AG09309 (cell line): ENCODE data around the gene OR1A1.

Experiments
- DNase-seq: peaks from one replicate; pipeline ENCODE4 v3.0.0-alpha.2; 2010; ENCODE audit warnings: low read depth
- H3K4me3 ChIP-seq: 2 replicates; pipeline ENCODE4 v1.5.1; 2011; ENCODE audit warnings: mild to moderate bottlenecking, low read depth, low read length, moderate library complexity; ENCODE audit not compliant: control insufficient read depth
- TF ChIP-seq, protein P1 (sequence below): IDR thresholded peaks from 2 replicates; pipeline ENCODE4 v1.5.1; 2011; ENCODE audit warnings: mild to moderate bottlenecking, low read depth, low read length, inconsistent platforms; ENCODE audit not compliant: insufficient read depth, control insufficient read depth; ENCODE audit errors: missing control alignments

Gene OR1A1, protein sequence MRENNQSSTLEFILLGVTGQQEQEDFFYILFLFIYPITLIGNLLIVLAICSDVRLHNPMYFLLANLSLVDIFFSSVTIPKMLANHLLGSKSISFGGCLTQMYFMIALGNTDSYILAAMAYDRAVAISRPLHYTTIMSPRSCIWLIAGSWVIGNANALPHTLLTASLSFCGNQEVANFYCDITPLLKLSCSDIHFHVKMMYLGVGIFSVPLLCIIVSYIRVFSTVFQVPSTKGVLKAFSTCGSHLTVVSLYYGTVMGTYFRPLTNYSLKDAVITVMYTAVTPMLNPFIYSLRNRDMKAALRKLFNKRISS

DNA sequence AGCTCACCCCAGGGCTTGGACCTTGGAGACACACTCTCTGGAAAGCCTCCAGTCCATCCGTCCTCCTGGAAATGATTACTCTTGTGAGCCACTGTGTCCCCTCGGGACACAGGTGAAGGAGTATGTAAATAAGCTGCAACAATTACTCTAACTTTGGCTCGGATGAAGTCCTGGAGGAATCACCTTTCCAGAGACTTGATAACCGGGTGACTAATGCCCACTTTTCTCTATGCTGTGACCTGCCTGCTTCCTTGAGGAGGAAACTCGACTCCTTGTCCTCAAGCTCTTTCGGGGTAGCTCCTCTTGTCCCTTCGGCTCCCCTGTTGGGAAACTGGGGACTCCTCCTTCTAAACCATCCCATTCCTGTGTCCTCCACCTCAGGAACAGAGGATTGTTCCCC lies at the start of gene OR1A1:
TSS of gene OR1A1 (plus strand) at position 301 of the 400 bp plus-strand sequence. CDS start 7,954 bp downstream, outside the sequence.
- TF ChIP-seq, protein P1, sequence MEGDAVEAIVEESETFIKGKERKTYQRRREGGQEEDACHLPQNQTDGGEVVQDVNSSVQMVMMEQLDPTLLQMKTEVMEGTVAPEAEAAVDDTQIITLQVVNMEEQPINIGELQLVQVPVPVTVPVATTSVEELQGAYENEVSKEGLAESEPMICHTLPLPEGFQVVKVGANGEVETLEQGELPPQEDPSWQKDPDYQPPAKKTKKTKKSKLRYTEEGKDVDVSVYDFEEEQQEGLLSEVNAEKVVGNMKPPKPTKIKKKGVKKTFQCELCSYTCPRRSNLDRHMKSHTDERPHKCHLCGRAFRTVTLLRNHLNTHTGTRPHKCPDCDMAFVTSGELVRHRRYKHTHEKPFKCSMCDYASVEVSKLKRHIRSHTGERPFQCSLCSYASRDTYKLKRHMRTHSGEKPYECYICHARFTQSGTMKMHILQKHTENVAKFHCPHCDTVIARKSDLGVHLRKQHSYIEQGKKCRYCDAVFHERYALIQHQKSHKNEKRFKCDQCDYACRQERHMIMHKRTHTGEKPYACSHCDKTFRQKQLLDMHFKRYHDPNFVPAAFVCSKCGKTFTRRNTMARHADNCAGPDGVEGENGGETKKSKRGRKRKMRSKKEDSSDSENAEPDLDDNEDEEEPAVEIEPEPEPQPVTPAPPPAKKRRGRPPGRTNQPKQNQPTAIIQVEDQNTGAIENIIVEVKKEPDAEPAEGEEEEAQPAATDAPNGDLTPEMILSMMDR = no peak
- no peak for DNase-seq
- H3K4me3 ChIP-seq = no peak within 1 kb of the TSS

DNA sequence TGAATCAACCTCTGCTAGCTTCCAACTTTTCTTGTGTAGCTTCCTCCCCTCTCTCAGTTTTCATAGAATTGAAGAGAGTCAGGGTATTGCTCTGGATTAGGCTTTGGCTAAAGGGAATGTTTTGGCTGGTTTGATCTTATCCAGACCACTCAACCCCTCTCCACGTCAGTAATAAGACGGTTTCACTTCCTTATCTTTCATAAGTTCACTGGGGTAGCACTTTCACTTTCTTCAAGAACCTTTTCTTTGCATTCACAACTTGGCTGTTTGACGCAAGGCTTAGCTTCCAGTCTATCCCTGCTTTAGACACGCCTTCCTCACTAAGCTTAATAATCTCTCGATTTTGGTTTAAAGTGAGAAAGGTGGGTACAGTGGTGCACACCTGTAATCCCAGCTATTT lies 39.9 kb upstream of the OR1A1 start:
- H3K4me3 ChIP-seq = no peak overlapping the region
- DNase-seq = no peak
- TF ChIP-seq, protein P1 = no peak

DNA sequence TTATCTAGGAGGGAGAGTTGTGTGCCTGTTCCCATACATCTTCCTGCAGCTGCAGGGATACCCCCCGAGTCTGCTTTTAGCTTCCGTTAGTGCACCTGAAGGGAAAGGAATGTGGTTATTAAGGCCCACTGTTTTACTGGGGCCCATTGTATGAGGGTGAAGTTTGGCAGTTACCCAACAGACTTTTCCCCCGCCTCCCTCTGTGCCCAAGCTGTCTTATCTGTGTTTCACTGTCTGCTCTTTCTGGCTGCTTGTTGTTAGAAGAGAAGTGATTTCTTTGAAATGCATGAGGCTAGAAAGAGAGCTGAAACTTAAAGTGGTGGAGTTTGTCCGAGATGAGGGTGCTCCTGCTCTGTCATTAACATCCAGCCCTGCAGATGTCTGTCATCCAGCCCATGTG lies 17.5 kb upstream of the OR1A1 start:
- TF ChIP-seq, protein P1 = no peak
- DNase-seq = no peak
- no peak overlapping the region for H3K4me3 ChIP-seq

DNA sequence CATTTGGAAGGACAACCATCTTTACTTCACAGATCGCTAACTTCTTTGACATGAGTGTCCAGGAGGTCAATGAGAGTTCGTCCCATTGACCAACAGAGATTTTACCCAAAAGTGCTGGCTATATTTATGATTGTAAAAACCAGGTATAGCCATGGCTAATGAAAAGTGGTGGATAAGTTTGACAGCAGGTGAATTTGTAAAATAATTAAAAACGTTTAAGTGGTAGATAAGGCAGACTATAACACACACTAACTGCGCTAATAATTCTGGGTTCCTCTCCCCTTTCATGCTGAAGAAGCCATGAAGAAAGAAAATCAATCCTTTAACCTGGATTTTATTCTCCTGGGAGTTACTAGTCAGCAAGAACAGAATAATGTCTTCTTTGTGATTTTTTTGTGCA lies 10.2 kb upstream of the OR1A1 start, which contains the start of gene OR1A2:
TSS of gene OR1A2 (plus strand) at position 301 of the 400 bp plus-strand sequence. CDS start at position 301, 0 bp downstream.
- TF ChIP-seq, protein P1 = no peak
- no peak for DNase-seq
- no peak within 1 kb of the TSS for H3K4me3 ChIP-seq

DNA sequence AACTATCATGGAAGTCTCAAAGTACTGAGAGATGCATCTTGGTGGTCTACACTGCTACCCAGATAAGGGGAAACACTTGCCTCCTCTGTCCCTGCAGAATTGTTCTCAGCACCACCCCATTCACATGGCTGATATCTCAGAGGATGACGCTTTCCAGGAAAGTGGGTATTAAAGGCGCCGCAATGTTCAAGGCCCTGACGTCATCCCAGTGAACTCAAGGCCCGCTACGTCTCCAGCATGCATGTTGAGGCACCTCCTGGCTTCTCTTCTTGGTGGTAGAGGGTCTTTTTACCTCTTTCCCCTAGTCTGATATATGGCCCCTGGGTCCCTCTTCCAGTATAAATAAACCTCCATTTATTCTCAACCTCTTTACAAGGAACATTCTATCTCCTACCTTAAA lies 1.0 kb downstream of the OR1A1 start:
- H3K4me3 ChIP-seq = no peak overlapping the region
- DNase-seq = no peak
- TF ChIP-seq, protein P1 = no peak

DNA sequence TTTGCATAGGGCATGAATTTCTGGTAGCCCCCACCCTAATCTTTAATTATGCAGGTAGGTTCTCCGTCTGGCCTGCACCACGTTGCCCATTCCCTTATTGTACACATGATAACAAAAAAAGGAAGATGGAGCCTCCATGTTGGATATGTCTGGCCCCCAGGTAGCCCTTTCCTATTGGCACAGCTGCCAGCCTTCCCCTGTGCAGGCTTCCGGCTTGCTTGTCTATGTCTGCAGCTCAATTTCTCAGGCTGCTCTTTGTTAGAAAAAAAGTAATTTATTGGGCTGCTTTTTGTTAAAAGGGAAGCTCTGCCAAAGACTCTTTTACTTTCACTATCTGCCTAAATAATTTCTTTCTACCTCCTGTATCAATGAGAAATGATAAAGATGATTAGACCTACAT lies 5.5 kb downstream of the OR1A1 start:
- no peak overlapping the region for H3K4me3 ChIP-seq
- TF ChIP-seq, protein P1 = no peak

More for the DNA sequence above, 5.5 kb downstream of the OR1A1 start:
- no peak for DNase-seq
